ENCODE measurements around the gene KNSTRN.

- TF ChIP-seq POLR2A (IDR thresholded peaks at IDR 0.05; ENCODE audit: low read depth, low read length), result no peak
- TF ChIP-seq POLR2AphosphoS5 (IDR thresholded peaks at IDR 0.05; ENCODE audit: low read depth, low read length), result no peak
- no peak for TF ChIP-seq TAF1 (IDR thresholded peaks at IDR 0.05; ENCODE audit: low read depth, low read length)
- no peak for TF ChIP-seq SPI1 (IDR thresholded peaks at IDR 0.05; ENCODE audit: low read depth, low read length)
Observed at GRCh38 chr15:40345867-40346578, 36.5 kb upstream of the KNSTRN start.
